ENCODE data around the gene TVP23C.

Gene TVP23C

DNA sequence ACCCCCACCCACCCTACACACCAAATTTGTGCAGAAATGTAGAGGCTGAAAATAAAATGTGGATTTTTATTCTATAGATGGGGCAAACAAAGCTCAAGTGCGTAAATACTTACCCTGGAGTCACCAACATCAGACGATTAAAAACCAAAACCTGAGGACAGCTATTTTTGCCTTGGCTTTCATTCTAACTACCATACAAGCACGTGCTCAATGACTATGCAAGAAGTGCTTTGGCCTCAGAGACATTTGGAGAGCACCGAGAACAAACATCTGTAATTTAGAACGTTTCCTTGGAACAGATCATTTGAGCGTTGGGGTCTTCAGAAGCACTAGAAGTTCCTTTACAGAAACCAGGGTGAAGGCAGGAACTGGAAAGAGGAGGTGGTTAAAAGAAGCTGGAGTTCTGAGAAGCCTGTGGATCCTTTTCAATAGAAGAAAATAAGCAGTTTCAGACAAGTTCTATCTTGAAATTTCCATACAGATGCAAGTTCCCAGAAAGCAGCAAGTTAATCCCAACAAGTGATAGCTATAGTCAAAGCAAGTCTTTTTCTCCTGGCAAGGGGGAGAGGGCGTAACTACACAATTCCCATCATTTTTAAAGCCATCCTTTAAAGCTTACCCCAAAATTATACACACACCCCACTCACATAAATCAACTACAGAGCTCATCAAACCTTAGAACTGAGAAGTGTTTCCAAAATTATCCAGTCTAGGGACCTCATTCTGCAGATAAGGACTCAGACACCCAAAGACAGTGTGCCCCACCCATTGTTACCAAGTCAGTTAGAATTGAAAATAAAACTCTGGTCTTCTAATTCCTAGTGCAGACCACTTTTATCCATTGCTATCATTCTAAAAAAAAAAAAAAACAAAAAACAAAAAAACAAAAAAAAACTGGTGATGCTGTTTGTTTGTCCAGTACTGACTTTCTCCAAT, 66.3 kb downstream of the TVP23C start:
- DNase-seq (ENCODE audit: low read depth, low spot score), result no peak

- DNase-seq (ENCODE audit: low read depth, low spot score), result no peak
Observed at GRCh38 chr17:15494821-15495220, 68.5 kb downstream of the TVP23C start.

GRCh38 chr17:15493693-15494035, 69.6 kb downstream of the TVP23C start:
- DNase-seq (ENCODE audit: low read depth, low spot score), result no peak

DNA sequence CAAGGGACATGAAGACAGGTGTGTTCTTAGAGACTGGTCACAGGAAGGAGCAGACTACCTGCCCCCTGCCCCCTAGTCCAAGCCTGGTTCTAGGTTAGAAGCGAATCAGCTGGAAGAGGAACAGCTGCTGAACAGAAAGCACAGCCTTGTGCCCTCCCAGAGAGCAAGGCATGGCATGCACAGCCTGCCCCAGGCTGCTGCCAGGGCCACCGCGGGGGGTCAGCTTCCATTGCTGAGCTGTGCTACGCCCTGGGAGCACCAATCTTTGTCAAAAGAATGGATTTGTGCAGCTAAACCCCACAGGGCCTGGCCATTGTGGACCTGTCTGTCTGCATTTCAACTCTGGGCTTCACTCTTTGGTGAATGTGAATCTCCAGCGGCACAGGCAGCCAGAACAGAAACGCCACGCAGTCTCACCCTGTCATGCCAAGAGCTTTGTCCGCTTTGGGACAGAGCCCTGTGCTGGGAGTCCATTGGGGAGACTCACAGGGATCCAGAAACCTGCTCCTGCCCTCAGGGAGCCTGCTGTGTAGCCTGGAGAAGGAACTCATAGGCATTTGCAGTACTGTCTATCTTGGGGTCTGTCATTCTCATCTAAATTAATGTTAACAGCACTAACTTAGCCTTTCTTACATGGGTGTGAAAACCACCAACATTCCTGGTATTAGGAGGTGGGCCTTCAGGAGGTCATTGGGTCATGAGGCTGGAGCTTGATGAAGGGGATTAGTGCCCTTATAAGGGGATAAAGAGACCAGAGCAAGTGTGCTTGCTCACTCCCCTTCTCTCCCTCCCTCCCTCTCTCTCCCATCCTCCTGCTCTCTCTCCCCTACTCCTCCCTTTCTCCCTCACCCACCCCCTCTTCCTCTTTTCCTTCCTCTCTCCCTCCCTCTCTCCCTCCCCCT, 70.2 kb downstream of the TVP23C start:
- no peak for DNase-seq (ENCODE audit: low read depth, low spot score)

DNA sequence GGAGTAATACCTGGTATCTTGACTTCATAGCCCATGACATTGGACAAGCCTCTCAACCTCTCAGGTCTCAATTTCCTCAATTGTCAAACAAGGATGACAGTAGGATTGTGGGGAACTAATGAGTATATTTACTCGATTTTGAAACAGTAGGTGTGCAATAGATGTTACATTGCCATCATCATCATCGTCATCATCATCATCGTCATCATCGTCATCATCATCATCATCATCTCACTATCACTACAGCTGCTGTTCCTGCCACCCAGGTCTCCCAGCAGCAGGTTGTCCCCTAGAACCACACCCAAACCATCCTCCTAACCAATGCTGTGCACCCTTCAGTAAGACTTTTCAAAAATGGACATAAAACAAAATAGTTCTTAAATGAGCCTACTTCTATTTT, 71.1 kb downstream of the TVP23C start:
- no peak for DNase-seq (ENCODE audit: low read depth, low spot score)

GRCh38 chr17:15490634-15491261, 72.5 kb downstream of the TVP23C start:
- DNase-seq (ENCODE audit: low read depth, low spot score), result no peak

GRCh38 chr17:15488557-15488956, 74.7 kb downstream of the TVP23C start:
- DNase-seq (ENCODE audit: low read depth, low spot score), result no peak

GRCh38 chr17:15485045-15485444, 78.2 kb downstream of the TVP23C start:
- DNase-seq (ENCODE audit: low read depth, low spot score), result no peak

- no peak for DNase-seq (ENCODE audit: low read depth, low spot score)
Observed at GRCh38 chr17:15483431-15483830, 79.9 kb downstream of the TVP23C start.

GRCh38 chr17:15482476-15482875, 80.8 kb downstream of the TVP23C start:
- DNase-seq (ENCODE audit: low read depth, low spot score), result no peak

DNA sequence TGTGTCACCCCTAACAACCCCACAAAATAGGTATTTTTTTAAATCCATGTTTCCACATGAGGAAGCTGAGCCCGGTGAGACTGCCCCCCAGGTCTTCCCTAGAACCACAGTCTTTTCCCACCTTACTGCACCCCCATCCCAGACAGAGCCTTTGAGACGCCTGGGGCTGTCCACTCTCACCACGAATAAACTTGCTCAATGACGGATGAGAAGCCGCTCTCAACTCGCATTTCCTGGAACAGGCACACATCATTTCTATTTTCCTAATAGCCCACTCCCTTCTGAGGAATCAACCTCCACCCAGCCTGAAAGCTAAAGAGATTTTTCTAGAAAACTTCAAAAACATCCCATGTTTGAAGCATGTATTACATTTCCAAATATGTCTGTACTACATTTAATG, 81.8 kb downstream of the TVP23C start:
- no peak for DNase-seq (ENCODE audit: low read depth, low spot score)

DNA sequence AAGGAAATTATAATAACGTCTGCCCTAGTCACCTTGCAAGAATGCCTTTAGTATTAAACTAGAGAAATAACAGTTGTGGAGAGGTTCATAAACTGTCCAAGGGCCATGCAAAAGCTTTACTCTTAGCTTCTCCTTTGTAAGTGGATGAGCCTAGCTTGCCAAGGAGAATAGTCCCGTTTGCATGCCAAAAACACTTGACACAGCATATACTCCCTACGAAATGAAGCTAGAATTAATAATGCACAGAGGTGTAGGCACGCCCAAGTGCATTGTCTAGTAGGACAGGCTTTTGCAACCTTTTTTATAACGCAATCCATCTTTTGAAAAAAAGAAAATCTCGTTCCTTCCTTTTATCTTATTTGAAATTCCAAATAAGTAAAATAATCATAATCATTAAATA, 83.1 kb downstream of the TVP23C start:
- DNase-seq (ENCODE audit: low read depth, low spot score), result no peak

DNA sequence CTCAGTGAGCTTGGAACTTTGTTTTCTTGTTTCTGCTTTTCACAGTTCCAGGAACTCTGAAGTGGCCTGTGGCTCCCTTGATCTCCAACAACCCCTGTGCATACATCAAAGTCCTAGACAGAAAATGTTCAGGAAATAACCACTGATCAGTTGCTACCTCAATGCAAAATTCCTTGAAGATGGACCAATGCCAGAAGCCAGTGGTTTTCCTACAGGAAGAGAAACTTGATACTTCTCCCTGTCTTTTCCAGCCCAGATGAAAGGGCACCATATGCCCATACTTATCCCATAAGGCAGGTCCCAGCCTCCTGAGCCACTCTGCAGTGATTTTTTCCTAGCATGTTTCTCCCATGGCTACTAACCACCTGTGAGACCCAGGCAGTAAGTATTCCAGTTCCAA, 83.6 kb downstream of the TVP23C start:
- DNase-seq (ENCODE audit: low read depth, low spot score), result no peak

DNA sequence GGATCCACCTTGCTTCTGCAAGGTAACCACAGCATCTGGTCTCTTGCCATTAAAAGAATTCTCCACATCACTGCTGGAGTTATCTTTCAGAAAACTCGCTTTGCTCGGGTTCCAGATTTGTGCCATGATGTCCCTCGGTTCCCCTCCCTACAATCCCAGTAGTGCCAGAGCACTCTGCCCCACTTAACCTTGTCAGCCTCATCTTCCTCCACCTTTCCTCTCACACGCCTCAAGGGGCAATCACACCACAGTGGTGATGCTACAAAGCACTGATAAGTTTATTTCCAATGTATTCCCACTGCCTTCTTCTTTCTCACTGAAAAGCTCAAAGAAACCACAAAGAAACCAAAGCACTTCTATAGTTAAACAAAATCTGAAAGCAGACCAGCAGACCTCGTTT, 84.4 kb downstream of the TVP23C start:
- no peak for DNase-seq (ENCODE audit: low read depth, low spot score)

DNA sequence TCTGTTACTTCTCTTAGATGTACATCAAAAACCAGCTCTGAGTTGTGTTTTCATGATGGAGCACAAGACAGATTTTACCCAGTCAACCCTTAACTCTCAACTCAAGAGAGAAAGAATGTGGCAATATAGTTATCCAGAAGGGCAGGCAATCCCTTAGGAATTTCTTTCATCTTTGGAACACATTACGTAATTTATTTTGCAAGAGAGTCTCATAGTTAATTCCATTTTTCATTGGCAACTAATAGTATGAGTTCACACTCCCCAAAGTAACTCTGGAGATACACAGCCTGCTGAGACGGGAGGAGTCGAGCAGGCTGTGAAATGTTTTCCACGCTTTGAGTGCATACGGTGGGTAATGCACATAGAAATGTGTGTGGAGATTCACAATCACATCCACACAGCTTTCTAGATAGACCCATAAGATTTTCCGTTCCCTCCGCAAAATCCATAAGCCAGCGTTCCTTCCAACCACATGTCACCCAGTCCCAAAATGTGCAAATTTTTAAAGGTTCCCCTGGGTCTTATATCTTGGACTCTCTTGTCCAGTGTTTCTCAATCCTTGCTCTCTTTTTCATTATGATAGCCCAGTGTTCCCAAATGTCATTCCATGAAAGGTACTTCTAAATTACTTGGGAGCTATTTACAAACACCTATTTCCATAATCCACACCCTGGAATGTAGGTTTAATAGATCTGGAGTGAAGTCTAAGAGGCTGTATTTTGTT, 87.5 kb downstream of the TVP23C start:
- no peak for DNase-seq (ENCODE audit: low read depth, low spot score)

GRCh38 chr17:15472891-15473290, 90.4 kb downstream of the TVP23C start:
- no peak for DNase-seq (ENCODE audit: low read depth, low spot score)

DNA sequence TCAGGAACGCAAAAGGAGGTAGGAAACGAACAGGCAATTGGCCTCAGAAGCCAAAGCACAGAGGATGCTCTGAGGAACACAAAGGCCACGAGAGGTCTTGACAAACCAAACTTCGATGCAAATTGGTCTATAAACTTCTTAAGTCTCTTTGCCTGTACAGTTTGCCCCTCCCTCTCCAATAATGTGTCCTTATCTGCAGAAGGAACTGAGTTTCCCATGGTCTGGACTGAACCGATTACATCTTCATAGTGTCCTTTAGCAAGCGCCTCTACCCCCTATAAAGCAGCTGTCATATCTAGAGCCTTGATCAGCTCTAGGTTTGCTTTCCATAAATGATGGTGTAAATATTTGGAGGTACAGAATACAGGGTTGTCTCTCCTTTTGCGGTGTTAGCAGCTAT, 92.7 kb downstream of the TVP23C start:
- no peak for DNase-seq (ENCODE audit: low read depth, low spot score)

DNA sequence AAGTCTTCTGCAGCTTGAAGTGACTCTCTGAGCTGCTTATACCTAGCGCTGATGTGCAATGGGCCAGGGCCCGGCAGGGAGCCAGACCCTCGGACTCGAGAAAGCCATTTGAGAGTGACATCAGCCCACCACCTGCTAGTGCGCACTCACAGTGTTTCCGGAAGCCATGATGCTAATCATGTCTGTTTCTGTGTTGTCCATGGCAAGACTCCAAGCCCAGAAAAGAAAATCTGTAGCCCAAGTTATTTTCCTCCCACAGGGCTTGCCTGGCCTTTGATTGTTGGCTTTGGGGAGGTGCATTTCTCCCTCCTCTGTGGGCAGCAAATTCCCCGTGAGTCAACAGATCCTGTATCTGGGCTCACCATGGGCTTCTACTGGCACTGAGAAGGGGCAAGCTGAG, 94.0 kb downstream of the TVP23C start:
- DNase-seq (ENCODE audit: low read depth, low spot score), result peak; percentile 96

DNA sequence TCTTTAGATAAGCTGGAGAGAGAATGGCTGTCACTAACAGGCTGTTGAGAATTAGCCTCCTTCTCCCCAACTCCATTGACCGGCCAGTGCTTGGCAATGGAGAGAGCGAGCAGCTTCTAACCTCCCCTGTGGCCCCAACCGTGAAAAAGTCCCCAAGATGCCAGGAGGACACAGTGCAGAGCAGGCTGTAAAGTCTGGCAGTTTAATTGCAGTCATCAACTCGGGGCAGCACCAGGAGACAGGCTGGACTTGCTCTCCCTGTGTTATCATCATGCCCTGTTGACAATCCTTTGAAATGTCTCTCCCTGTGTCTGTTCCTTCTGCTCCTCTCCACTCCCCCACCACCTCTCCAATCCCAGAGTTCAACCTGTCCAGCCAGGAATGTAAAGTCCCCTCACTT, 95.2 kb downstream of the TVP23C start:
- no peak for DNase-seq (ENCODE audit: low read depth, low spot score)

- no peak for DNase-seq (ENCODE audit: low read depth, low spot score)
Observed at GRCh38 chr17:15467592-15467991, 95.7 kb downstream of the TVP23C start, which contains the start of gene CDRT4. Gene CDRT4 (minus strand): TSS chr17:15467621. CDS start chr17:15440238, 27,383 bp downstream.

DNA sequence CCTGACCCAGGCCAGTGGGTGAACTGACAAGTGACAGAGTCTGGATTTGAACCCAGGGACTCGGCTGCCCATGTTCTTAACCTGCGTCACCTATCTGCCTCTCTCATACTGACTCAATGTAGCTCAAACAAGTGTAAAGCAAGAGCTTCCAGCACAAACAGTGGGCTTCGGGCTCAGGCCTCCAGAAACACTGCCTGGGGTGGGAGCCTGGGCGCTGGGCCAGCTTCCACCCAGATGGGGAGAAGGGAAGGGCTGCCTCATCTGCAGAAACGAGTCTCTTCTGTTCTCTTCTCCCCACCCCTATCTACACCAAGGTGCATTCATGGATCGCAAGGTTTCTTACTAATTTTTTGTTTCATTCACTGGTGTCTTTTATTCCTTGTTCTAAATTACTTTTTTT, 97.2 kb downstream of the TVP23C start:
- DNase-seq (ENCODE audit: low read depth, low spot score), result no peak
